Erythroblast (primary cell): ENCODE results near the gene TMC6.

Source experiments
- DNase-seq, 2 experiments: peaks; one replicate each; lab custom pipeline; 2025; lab: John Stamatoyannopoulos, UW
- GATA1 ChIP-seq: IDR thresholded peaks from 2 replicates; pipeline ENCODE4 v1.6.1; 2011; ENCODE audit warnings: low read depth, mild to moderate bottlenecking, control low read depth, low read length, moderate library complexity
- POLR2A ChIP-seq: IDR thresholded peaks from 2 replicates; pipeline ENCODE4 v1.6.1; 2011; ENCODE audit warnings: mild to moderate bottlenecking, low read length

TMC6 gene

DNA sequence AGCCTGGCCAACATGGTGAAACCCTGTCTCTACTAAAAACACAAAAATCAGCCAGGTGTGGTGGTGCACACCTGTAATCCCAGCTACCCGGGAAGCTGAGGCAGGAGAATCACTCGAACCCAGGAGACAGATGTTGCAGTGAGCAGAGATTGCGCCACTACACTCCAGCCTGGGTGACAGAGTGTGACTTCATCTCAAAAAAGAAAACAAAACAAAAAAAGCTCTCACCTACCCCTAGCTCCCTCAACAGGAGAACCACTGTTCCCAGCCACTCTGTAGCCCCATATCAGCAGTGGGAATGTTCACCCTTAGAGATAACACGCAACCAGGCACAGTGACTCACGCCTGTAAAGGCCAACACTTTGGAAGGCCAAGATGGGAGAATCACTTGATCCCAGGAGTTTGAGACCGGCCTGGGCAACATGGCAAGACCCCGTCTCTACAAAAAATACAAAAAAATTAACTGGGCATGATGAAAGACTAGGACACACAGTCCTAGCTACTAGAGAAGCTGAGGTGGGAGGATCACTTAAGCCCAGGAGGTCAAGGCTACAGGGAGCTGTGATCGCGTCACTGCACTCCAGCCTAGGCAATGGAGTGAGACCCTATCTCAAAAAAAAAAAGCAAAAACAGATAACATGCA is 7.4 kb upstream of the TMC6 start:
- TF ChIP-seq POLR2A, result no peak
- TF ChIP-seq GATA1, result no peak
- peak in 1 of 2 experiments; percentile 60 for DNase-seq

DNA sequence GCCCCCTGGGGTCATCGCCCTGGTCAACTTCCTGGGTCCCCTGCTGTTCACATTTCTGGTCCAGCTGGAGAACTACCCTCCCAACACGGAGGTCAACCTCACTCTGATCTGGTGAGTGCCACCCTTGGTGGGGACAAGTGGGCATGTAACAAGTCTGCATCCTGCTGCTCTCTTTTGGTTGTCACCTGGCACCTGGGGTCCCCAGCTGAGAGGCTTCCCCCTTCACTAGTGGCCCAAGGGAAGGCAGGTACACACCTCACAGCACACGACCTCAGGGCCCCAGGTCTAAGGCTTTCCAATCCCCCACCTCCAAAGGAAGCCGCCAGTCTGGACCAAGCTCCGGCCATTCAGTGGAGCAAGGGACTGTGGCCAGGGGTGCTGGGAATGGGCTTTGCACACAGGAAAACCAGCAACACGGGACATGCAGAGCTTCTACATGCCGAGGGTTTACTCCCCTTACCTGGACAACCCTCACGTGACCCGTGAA is 6.4 kb upstream of the TMC6 start:
- DNase-seq, result no peak
- TF ChIP-seq GATA1 (no peak), POLR2A (no peak)

DNA sequence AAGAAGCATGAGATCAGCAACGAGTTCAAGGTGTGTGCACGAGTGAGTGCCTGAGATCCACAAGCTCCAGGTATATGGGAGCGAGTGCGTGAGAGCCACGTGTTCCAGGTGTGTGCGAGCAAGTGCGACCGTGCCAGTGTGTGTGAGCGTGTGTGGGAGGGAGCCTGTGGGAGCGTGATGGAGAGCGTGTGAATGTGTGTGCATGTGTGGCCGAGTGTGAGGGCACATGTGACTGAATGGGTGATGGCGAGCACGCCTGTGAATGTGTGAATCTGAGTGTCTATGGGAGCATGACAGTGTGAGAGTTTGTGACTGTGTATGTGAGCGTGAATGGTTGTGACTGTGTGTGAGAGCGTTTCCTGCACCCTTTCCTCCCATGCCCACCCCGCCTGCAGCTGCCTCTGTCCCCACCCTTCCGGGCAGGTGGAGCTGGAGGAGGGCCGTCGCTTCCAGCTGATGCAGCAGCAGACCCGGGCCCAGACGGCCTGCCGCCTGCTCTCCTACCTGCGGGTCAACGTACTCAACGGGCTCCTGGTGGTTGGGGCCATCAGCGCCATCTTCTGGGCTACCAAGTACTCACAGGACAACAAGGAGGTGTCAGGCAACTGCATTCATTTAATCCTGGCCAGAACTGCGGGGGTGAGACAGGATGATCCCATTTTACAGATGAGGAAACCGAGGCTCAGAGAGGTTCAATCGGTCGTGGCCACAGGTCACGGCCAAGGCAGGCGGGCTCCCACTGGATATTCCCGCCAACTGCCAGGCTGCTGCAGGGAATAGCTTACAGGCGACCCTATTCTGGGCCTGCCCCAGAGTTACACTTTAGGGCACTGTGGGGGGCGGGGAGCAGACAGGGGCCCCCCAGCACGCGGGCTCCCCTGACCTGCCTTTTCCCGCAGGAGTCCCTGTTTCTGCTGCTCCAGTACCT is 5.7 kb upstream of the TMC6 start:
- TF ChIP-seq GATA1 (no peak), POLR2A (no peak)
- DNase-seq, result peak; percentile 75 to 76

DNA sequence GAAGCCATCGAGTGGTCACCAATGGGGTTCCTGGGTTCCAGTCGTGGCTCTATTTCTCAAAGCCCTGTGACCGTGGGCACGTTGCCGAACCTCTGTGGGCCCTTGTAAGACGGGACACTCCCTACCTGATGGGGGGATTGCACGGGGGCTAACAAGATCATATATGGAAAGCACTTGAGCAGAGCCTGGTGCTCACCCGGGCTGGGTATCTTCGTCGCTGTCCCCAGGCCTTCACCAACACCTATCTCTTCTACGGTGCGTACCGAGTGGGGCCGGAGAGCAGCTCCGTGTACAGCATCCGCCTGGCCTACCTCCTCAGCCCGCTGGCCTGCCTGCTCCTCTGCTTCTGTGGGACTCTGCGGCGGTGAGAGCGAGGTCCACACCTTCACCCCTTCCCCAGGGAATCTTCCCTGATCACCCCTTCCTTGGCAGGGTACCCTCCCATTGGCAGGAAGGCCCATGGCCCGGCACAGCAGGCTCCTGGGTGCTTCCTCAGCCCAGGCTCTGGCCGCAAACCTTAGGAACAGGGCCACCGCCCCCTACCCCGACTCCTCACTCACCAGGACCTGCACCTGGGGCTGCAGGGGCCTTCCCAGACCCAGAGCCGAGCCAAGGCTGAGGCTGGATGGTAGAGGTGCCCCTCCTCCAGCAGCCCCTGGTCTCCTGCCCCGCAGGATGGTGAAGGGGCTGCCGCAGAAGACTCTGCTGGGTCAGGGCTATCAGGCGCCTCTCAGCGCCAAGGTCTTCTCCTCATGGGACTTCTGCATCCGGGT is 4.8 kb upstream of the TMC6 start:
- no peak for DNase-seq
- TF ChIP-seq GATA1 (no peak), POLR2A (no peak)

DNA sequence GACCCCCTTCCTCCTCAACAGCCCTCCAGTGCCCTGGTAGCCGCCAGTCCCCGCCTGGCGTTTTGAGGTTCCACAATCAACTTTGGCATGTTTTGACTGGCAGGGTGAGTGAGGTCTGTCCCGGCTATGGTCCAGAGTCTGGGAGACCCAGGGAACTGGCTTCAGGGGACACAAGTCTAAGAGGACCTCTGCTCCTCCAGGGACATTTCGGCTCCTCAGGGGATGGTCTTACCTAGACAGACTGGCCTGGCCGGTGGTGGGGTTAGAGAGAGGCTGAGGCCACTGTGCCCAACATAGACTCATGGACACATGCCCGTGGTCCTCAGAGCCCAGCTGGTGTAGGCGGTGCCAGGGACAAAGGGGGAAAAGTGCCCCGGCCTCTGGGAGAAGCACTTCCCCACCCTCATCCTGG is 4.2 kb upstream of the TMC6 start:
- no peak for TF ChIP-seq POLR2A
- TF ChIP-seq GATA1, result no peak
- no peak for DNase-seq

DNA sequence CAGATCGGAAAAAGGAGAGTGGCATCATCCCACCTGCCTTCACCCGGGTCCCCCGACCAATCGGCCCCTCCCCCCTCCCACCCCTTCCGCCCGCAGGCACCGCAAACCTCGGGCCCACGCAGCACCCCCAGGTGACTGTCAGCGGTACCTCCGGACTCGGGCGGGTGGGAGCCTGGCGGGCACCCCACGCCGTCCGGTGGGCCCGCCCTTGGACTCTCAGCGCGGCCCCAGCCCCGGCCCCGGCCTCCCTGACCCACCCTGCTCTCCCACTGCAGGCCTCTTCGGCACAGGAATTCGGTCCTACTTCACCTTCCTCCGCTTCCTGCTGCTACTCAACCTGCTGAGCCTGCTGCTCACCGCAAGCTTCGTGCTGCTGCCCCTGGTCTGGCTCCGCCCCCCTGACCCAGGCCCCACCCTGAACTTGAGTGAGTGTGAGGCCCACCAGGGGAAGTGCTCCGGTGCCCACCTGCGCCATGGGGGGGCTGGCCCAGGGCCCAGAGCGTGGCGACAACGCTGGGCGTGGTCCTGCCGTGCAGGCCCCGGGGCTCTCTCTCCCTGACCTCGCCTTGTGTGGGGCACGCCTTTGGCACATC is 3.6 kb upstream of the TMC6 start:
- DNase-seq, result peak; percentile 65 to 69
- TF ChIP-seq POLR2A, result no peak
- TF ChIP-seq GATA1, result no peak

DNA sequence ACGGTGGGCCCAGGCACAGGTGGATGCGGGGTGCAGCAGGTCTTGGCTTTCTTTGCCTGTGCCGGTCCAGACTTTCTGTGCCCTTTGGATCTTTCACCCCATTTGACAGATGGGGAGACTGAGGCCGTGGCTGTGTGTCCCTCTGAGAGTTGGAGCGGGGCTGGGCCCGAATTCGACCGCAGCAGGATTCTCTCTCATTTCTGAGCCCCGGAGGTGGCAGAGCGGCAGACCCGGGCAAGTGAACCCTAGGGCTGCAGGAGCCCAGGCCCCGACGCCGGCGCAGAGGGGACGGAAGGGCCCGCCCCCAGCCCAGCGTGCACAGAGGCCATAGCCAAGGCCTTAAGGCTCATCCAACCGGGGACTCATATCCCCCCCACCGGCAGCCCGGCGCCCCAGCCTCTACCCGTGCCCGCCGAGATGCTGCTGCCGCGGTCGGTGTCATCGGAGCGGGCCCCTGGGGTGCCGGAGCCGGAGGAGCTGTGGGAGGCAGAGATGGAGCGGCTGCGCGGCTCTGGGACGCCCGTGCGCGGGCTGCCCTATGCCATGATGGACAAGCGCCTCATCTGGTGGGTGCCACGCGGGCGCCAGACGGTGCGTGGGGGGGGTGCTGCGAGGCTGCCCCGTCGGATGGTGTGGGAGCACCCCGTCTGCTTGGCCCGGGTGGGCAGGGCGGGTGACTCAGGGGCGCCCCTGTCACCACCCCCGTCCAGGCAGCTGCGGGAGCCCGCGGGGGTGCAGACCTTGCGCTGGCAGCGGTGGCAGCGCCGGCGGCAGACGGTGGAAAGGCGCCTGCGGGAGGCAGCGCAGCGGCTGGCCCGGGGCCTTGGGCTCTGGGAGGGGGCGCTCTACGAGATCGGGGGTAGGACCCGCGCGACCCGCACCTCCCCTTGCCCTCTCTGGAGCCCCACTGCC is 2.9 kb upstream of the TMC6 start:
- no peak for TF ChIP-seq POLR2A
- no peak for TF ChIP-seq GATA1
- DNase-seq, result peak; percentile 53 to 74

DNA sequence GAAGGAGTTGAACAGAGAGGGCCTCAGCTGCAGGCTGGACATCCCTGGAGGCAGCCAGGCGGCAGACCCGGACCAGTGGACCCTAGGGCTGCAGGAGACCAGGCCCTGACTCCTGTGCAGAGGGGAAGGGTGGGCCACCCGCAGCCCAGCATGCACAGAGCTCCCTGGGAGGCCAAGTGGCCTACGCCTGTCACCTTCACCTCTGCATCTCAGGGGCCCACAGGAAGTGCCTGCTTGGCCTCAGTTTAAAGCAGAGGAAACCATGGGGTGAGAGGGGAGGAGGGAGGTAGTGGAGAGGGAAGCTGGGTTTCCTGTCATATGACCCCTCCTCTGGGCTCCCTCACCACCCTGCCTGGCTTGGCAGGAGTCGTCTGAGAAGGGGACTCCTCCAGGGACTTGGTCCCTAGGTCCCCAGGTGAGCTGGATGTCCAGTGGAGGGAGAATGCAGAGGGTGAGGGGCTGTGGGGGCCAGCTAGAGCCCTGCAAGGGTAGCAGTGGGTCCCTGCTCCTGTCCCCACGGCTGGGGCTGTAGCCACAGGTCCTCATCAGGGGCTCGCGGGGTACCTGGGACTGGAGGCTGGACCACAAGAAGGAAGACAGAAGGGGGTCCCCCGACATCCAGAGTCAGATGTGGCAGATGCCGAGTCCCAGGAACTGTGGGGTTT is 2.0 kb upstream of the TMC6 start, which contains the start of gene TMC8:
Gene TMC8, plus strand, starts transcription at position 335 of the 665 bp plus-strand sequence. CDS start 818 bp downstream, outside the sequence.
- TF ChIP-seq POLR2A, result peak; percentile 54
- no peak for TF ChIP-seq GATA1
- DNase-seq, result no peak

DNA sequence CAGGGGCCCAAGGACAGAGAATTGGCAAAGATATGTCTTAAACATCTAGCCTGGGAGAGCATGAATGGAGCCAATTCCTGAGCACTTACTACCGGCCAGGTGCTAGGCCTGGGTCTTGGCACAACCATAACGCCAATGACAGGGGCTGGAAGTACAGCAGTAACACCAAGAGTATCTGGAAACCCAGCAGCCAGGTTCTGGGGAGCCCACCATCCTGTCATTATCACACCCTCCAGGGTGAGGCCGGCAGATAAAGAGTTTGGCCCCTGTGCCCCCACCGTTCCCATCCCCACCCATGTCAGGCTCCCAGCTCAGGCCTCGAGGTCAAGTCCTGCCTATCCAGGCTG is 1.5 kb upstream of the TMC6 start:
- DNase-seq, result peak; percentile 84 to 94
- TF ChIP-seq GATA1, result no peak
- no peak for TF ChIP-seq POLR2A

DNA sequence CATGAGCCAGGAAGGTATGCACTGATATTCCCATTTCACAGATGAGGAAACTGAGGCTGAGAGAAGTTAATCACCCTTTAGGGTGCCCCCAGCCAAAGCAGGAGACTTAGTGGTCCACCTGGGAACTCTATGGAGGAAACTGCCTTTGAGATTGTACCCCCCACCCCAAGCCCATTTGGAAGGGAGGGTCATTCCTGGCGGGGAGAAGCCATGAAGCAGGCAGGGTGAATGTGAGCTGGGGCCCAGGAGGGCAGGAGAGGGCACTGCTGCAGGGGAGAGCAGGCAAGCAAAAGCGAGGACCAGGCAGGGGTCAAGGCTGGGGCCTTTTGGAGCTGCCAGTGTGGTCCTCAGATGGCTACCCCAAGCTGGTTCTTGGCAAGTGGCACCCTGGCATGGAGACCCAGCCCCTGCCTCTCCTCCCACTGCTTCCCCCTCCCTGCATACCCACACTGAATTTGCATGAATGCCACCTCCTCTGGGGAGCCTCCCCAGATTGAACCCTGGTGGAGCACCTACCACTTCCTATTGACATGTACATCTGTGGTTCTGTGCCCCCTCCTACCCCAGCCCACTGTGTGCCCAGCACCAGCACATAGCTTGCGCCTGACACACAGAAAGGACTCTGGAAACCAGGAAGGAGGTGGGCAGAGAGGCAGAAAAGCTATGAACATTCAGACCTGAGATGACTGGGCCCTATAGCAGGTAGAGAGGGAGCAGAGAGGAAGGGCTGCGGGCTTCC is 965 bp upstream of the TMC6 start:
- DNase-seq, result peak; percentile 59 to 64
- TF ChIP-seq GATA1 (no peak), POLR2A (no peak)

DNA sequence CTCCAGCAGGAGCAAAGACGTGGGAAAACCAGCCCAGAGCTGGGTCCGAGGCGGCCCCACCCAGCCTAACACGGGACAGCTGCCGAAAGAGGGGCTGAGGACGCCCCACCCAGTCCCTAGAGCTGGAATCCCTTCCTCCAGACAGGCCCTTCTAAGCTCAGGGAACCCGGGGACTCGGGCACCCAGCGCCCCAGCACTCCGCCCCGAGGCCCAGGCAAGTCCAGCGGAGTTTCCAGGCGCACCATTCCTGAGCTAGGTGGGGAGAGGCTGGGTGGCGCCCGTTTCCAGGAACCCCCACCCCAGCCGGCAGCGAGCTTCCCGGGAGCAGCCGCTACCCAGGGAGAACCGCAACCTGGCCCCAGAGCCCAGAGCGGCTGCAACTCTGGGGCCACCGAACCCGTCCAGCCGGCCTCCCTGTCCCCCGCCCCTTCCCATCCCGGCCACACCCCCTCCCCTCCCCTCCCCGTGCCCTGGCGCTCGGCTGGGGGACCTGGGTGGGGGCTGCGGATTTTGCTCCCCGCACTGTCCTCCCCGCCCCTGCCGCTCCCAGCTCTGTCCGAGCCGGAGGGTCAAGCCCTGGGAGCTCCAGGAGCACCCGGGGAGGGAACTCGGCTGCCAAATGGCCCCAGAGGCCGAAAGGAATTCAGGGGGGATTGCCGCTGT is 536 bp downstream of the TMC6 start:
- DNase-seq, result peak; percentile 61 to 70
- TF ChIP-seq GATA1, result no peak
- peak; percentile 5 for TF ChIP-seq POLR2A
